Mesothelial cell of epicardium (in vitro differentiated cells): ENCODE results near the gene SNTG2. TPM values are rescaled to one million over a fixed set of nuclear protein-coding genes. Genes with fewer than 3 reads are reported as not detected.

Experiments
- DNase-seq, 2 experiments: peaks; one replicate each; pipeline ENCODE4 v3.0.0; 2021; ENCODE audit warnings: low spot score in 2 of 2; ENCODE audit not compliant: unreplicated experiment in 2 of 2
- H3K27ac Mint-ChIP-seq: 2 replicates; pipeline ENCODE4 v1.8.0; 2021; ENCODE audit warnings: mixed read lengths
- H3K27me3 Mint-ChIP-seq: 2 replicates; pipeline ENCODE4 v1.8.0; 2021; ENCODE audit warnings: low read depth, mixed read lengths
- H3K36me3 Mint-ChIP-seq: 2 replicates; pipeline ENCODE4 v1.8.0; 2021; ENCODE audit warnings: mixed read lengths
- H3K4me1 Mint-ChIP-seq: 2 replicates; pipeline ENCODE4 v1.8.0; 2021; ENCODE audit warnings: mixed read lengths
- H3K4me3 Mint-ChIP-seq: 2 replicates; pipeline ENCODE4 v1.8.0; 2021; ENCODE audit warnings: mild to moderate bottlenecking, moderate library complexity, mixed read lengths
- H3K9me3 Mint-ChIP-seq: 2 replicates; pipeline ENCODE4 v1.8.0; 2021; ENCODE audit warnings: mixed read lengths
- total RNA-seq: library from RNA; stranded (reverse); gene quantifications from 3 replicates; pipeline ENCODE4 v1.2.1, GENCODE V29; 2021
- TF ChIP-seq, protein P1 (sequence below): fragments of 200-600 bp; sonication (generic); IDR thresholded peaks from one replicate; pipeline ENCODE4 v1.5.0; 2021; ENCODE audit warnings: antibody characterized with exemption; ENCODE audit not compliant: unreplicated experiment

The SNTG2 gene
- total RNA-seq, 1 donor from 2014 or later: not detected

DNA sequence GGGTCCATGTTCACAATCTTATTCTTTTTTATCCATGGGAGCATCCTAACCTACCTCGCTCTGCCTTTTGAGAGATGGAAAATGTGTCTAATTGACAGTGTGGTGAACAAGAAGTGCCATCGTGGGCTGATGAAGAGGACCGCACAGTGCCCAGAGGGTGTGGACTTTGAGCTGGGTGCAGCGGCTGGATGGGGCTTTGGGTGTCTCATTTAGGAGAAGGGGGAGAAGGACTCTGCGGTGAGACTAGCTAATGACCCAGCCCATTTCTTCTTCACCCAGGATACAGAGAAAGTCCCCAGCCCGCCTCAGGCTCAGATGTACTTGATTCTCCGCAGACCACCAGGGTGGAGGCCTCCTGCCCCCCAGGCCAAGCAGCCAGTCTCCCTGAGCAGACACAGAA lies 33.7 kb upstream of the SNTG2 start:
- H3K4me1 Mint-ChIP-seq: no peaks in the 10 kb centered on the region
- H3K36me3 Mint-ChIP-seq: no peaks in the 10 kb centered on the region
- H3K27ac Mint-ChIP-seq: no peak overlapping the region
- no peaks in the 10 kb centered on the region for H3K9me3 Mint-ChIP-seq
- H3K4me3 Mint-ChIP-seq: no peak overlapping the region
- H3K27me3 Mint-ChIP-seq: peaks cover 23% of the 10 kb centered on the region
- TF ChIP-seq, protein P1, sequence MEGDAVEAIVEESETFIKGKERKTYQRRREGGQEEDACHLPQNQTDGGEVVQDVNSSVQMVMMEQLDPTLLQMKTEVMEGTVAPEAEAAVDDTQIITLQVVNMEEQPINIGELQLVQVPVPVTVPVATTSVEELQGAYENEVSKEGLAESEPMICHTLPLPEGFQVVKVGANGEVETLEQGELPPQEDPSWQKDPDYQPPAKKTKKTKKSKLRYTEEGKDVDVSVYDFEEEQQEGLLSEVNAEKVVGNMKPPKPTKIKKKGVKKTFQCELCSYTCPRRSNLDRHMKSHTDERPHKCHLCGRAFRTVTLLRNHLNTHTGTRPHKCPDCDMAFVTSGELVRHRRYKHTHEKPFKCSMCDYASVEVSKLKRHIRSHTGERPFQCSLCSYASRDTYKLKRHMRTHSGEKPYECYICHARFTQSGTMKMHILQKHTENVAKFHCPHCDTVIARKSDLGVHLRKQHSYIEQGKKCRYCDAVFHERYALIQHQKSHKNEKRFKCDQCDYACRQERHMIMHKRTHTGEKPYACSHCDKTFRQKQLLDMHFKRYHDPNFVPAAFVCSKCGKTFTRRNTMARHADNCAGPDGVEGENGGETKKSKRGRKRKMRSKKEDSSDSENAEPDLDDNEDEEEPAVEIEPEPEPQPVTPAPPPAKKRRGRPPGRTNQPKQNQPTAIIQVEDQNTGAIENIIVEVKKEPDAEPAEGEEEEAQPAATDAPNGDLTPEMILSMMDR: no peak
- DNase-seq: no peak

DNA sequence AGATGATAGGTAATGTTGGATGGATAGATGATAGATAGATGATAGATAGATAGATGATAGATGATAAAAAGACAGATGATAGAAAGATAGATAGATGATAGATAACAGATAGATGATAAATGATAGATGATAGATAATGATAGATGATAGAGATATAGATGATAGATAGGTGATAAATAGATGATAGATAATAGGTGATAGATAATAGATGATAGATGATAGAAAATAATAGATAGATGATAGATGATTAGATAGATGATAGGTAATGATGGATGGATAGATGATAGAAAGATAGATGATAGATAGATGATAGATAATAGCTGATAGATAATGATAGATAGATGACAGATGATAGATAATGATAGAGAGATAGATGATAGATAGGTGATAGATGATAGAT lies 31.0 kb upstream of the SNTG2 start:
- H3K27ac Mint-ChIP-seq: no peak overlapping the region
- DNase-seq: no peak
- no peaks in the 10 kb centered on the region for H3K9me3 Mint-ChIP-seq
- H3K36me3 Mint-ChIP-seq: no peaks in the 10 kb centered on the region
- no peak overlapping the region for H3K4me3 Mint-ChIP-seq
- H3K4me1 Mint-ChIP-seq: peaks cover 6% of the 10 kb centered on the region
- H3K27me3 Mint-ChIP-seq: peaks cover 29% of the 10 kb centered on the region
- TF ChIP-seq, protein P1: no peak

DNA sequence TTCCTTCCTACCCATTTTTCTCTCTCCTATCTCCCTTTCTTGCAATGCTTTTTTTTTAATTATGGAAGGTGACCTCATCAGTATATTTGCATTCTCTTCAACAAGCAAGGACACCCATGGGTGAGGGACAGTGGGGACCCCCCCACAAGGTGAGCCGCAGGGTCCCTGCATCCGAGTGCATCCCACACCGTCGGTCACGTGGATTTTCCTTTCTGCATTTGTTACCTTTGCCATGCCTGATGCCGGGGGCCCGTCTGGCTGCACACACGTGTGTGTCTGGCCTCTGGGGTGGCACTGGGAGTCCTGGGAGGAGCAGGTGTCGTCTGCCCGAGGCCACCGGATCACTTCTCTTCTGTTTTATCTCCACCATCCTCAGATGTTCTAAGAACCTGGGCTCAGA lies 30.1 kb upstream of the SNTG2 start:
- no peaks in the 10 kb centered on the region for H3K9me3 Mint-ChIP-seq
- H3K36me3 Mint-ChIP-seq: no peaks in the 10 kb centered on the region
- peaks cover 11% of the 10 kb centered on the region for H3K4me1 Mint-ChIP-seq
- TF ChIP-seq, protein P1: no peak
- H3K27ac Mint-ChIP-seq: no peak overlapping the region
- H3K27me3 Mint-ChIP-seq: peaks cover 34% of the 10 kb centered on the region
- no peak for DNase-seq
- no peak overlapping the region for H3K4me3 Mint-ChIP-seq

DNA sequence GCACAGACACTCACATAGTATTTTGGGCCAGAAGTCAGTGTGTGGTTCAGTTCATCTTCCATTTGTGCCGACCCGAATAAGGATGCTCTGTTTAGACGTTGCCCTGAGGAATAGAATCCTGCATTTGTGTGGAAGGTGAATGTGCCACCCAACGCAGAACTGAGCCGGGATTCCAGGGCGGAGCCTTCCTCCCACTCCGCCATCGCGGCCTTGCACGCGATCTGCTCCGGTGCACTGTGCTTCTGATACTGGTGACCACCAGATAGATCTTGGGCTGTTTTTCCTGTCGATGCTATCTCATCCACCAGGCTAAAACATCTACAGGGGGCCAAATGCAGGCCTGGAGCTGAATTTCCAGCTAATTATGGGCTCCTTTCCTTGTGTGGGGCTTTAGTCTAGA lies 29.6 kb upstream of the SNTG2 start:
- TF ChIP-seq, protein P1: no peak

DNA sequence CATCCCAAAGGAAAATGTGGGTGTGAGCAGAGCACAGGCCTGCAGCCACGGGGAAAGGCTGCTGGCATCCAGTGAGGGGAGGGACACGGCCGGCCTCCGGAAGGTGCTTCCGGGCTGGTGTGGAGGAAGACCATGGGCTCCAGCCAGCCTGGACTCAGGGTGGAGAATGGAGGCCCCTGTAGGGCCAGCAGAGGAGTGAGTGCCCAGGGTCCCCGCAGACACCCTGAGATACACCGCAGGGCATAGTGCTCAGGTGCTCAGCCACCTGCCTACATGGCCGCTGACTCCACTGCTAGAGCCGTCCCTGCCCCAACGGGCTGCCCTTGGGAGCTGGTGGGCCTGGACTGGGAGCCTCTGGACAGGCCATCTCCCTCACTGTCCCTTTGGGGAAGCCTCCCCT lies 28.5 kb upstream of the SNTG2 start:
- TF ChIP-seq, protein P1: no peak
- Mint-ChIP-seq H3K4me1 (peaks cover 11% of the 10 kb centered on the region), H3K27ac (no peak overlapping the region), H3K27me3 (peaks cover 28% of the 10 kb centered on the region), H3K36me3 (no peaks in the 10 kb centered on the region), H3K9me3 (peaks cover 5% of the 10 kb centered on the region), H3K4me3 (no peak overlapping the region)
- no peak for DNase-seq

More for the DNA sequence above, 29.6 kb upstream of the SNTG2 start:
- Mint-ChIP-seq H3K27ac (no peak overlapping the region), H3K9me3 (no peaks in the 10 kb centered on the region), H3K4me1 (peaks cover 11% of the 10 kb centered on the region), H3K4me3 (no peak overlapping the region), H3K27me3 (peaks cover 36% of the 10 kb centered on the region), H3K36me3 (no peaks in the 10 kb centered on the region)
- DNase-seq: no peak
